Chondrocyte (in vitro differentiated cells): ENCODE measurements around the gene RNF40. TPM values are rescaled to one million over a fixed set of nuclear protein-coding genes. Genes with fewer than 3 reads are reported as not detected.

Experiments used
- DNase-seq: peaks from one replicate; pipeline ENCODE4 v3.0.0; 2021; ENCODE audit warnings: mixed read lengths, low spot score
- H3K27ac Mint-ChIP-seq: one replicate; pipeline ENCODE4 v1.8.0; 2021; ENCODE audit warnings: mild to moderate bottlenecking, moderate library complexity, mixed read lengths; ENCODE audit not compliant: unreplicated experiment
- H3K27me3 Mint-ChIP-seq: 2 replicates; pipeline ENCODE4 v1.8.0; 2021; ENCODE audit warnings: low read depth, mixed read lengths
- H3K36me3 Mint-ChIP-seq: 2 replicates; pipeline ENCODE4 v1.8.0; 2021; ENCODE audit warnings: low read depth, mixed read lengths
- H3K4me1 Mint-ChIP-seq: 2 replicates; pipeline ENCODE4 v1.8.0; 2021; ENCODE audit warnings: low read depth, mild to moderate bottlenecking, mixed read lengths
- H3K4me3 Mint-ChIP-seq: one replicate; pipeline ENCODE4 v1.8.0; 2021; ENCODE audit warnings: mild to moderate bottlenecking, moderate library complexity, mixed read lengths; ENCODE audit not compliant: unreplicated experiment
- H3K9me3 Mint-ChIP-seq: 2 replicates; pipeline ENCODE4 v1.8.0; 2021; ENCODE audit warnings: low read depth, mixed read lengths
- CTCF ChIP-seq: fragments of 200-600 bp; sonication (generic); IDR thresholded peaks from 2 replicates; pipeline ENCODE4 v1.5.0; 2021; ENCODE audit warnings: antibody characterized with exemption, mild to moderate bottlenecking, moderate library complexity
- total RNA-seq: library from RNA; stranded (reverse); gene quantifications from 3 replicates; pipeline ENCODE4 v1.2.1, GENCODE V29; 2021

Gene RNF40
- total RNA-seq, 1 donor from 2014 or later, result 71.1 TPM

GRCh38 chr16:30775392-30776188 is 13.5 kb downstream of the RNF40 start:
- peaks cover 37% of the 10 kb centered on the region for H3K4me1 Mint-ChIP-seq
- TF ChIP-seq CTCF, result no peak
- no peaks in the 10 kb centered on the region for H3K9me3 Mint-ChIP-seq
- no peak for DNase-seq
- peaks cover 14% of the 10 kb centered on the region for H3K36me3 Mint-ChIP-seq
- peak overlapping the region; percentile 91 for H3K4me3 Mint-ChIP-seq
- no peaks in the 10 kb centered on the region for H3K27me3 Mint-ChIP-seq
- H3K27ac Mint-ChIP-seq, result peak overlapping the region; percentile 96

- TF ChIP-seq CTCF, result no peak
- no peaks in the 10 kb centered on the region for H3K27me3 Mint-ChIP-seq
- peaks cover 9% of the 10 kb centered on the region for H3K36me3 Mint-ChIP-seq
- H3K27ac Mint-ChIP-seq, result peak overlapping the region; percentile 17
- peak overlapping the region; percentile 91 for H3K4me3 Mint-ChIP-seq
- H3K4me1 Mint-ChIP-seq, result peaks cover 37% of the 10 kb centered on the region
- DNase-seq, result no peak
- no peaks in the 10 kb centered on the region for H3K9me3 Mint-ChIP-seq
Observed at GRCh38 chr16:30777591-30778297, 15.6 kb downstream of the RNF40 start.

GRCh38 chr16:30778549-30779244 is 16.6 kb downstream of the RNF40 start:
- TF ChIP-seq CTCF, result no peak
- Mint-ChIP-seq H3K9me3 (no peaks in the 10 kb centered on the region), H3K27ac (peak overlapping the region; percentile 75), H3K4me3 (no peak overlapping the region), H3K36me3 (peaks cover 13% of the 10 kb centered on the region), H3K27me3 (no peaks in the 10 kb centered on the region), H3K4me1 (peaks cover 37% of the 10 kb centered on the region)
- DNase-seq, result no peak

- H3K9me3 Mint-ChIP-seq, result no peaks in the 10 kb centered on the region
- no peak overlapping the region for H3K27ac Mint-ChIP-seq
Observed at GRCh38 chr16:30779596-30779995, 17.5 kb downstream of the RNF40 start.

More at GRCh38 chr16:30779596-30779995, 17.5 kb downstream of the RNF40 start:
- no peak for TF ChIP-seq CTCF
- no peak for DNase-seq
- H3K36me3 Mint-ChIP-seq, result peaks cover 13% of the 10 kb centered on the region
- H3K4me3 Mint-ChIP-seq, result no peak overlapping the region
- no peaks in the 10 kb centered on the region for H3K27me3 Mint-ChIP-seq
- H3K4me1 Mint-ChIP-seq, result peaks cover 32% of the 10 kb centered on the region
